SIG-M5 treated with dmso at 0.1 percent for 504 hours (cell line): ENCODE results near the gene MMUT.
A peak's percentile ranks its signal among the peaks of the same experiment; 100 is the strongest.
"Not testable (repeated sequence)": the region's sequence is repeated elsewhere in the genome, so short reads cannot be mapped to it uniquely, and the experiment has no call there.

Experiments
- DNase-seq: peaks from one replicate; lab custom pipeline; 2025; ENCODE audit not compliant: unreplicated experiment; lab: John Stamatoyannopoulos, UW

The MMUT gene

GRCh38 chr6:49462927-49463611 lies at the start of gene MMUT, which contains the start of gene CENPQ:
Gene MMUT (minus strand): TSS chr6:49463253. CDS start chr6:49459466, 3,787 bp downstream.
Gene CENPQ (plus strand): TSS chr6:49463370. CDS start chr6:49470177, 6,807 bp downstream.
- DNase-seq, result peak; percentile 94

GRCh38 chr6:49509342-49509741 lies 46.3 kb upstream of the MMUT start:
- no peak for DNase-seq

- no peak for DNase-seq
Measured at GRCh38 chr6:49506569-49507111, 43.6 kb upstream of the MMUT start.

- no peak for DNase-seq
Measured at GRCh38 chr6:49504666-49505065, 41.6 kb upstream of the MMUT start.

GRCh38 chr6:49499623-49500022 lies 36.6 kb upstream of the MMUT start, which contains the start of gene GLYATL3:
Gene GLYATL3 (plus strand): TSS chr6:49499923. CDS start chr6:49511991, 12,068 bp downstream.
- no peak for DNase-seq

GRCh38 chr6:49499126-49499525 lies 36.1 kb upstream of the MMUT start:
- no peak for DNase-seq

GRCh38 chr6:49497304-49497703 lies 34.3 kb upstream of the MMUT start:
- DNase-seq, result no peak

GRCh38 chr6:49490633-49491032 lies 27.6 kb upstream of the MMUT start:
- DNase-seq, result no peak

- not testable (repeated sequence) for DNase-seq
Measured at GRCh38 chr6:49483380-49483779, 20.3 kb upstream of the MMUT start.

- DNase-seq, result not testable (repeated sequence)
Measured at GRCh38 chr6:49481846-49482245, 18.8 kb upstream of the MMUT start.

GRCh38 chr6:49479308-49479970 lies 16.4 kb upstream of the MMUT start:
- no peak for DNase-seq

GRCh38 chr6:49476564-49476963 lies 13.5 kb upstream of the MMUT start:
- not testable (repeated sequence) for DNase-seq

GRCh38 chr6:49468042-49468441 lies 5.0 kb upstream of the MMUT start:
- no peak for DNase-seq

- DNase-seq, result no peak
Measured at GRCh38 chr6:49464691-49465090, 1.6 kb upstream of the MMUT start.

GRCh38 chr6:49463612-49463967 lies 537 bp upstream of the MMUT start:
- DNase-seq, result no peak

GRCh38 chr6:49462599-49462926 lies 490 bp downstream of the MMUT start:
- no peak for DNase-seq

- DNase-seq, result no peak
Measured at GRCh38 chr6:49462071-49462470, 982 bp downstream of the MMUT start.

- no peak for DNase-seq
Measured at GRCh38 chr6:49457771-49458170, 5.3 kb downstream of the MMUT start.

- DNase-seq, result no peak
Measured at GRCh38 chr6:49454787-49455709, 8.0 kb downstream of the MMUT start.

GRCh38 chr6:49453221-49453620 lies 9.8 kb downstream of the MMUT start:
- peak; percentile 8 for DNase-seq

GRCh38 chr6:49430866-49431265 lies 32.2 kb downstream of the MMUT start:
- no peak for DNase-seq
